Measurements from ENCODE around the gene TEX51.

Gene TEX51

DNA sequence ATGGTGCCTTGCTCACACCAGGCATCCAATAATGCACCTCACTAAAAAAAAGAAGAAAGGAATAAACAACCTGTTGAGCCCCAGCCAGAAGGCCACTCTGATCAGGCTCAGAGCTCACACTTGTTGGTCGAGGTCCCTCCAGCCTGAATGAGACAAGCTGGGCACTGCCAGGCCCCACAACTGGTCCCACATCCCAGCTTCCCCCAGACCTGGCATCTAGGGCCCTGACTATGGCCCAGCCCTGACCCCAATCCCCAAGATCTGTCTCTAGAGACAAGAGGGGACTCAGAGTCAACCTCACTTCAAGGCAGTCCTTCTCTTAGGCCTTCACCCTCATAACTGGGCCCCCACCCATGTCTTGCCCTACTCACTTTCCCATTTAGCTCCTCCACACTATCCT, 22.4 kb downstream of the TEX51 start:
- DNase-seq (ENCODE audit: low read depth in 1 of 2, low spot score in 1 of 2): no peak
- no peaks in the 10 kb centered on the region for H3K27me3 ChIP-seq (ENCODE audit: insufficient read depth, poor library complexity, severe bottlenecking)
- TF ChIP-seq, protein P1, sequence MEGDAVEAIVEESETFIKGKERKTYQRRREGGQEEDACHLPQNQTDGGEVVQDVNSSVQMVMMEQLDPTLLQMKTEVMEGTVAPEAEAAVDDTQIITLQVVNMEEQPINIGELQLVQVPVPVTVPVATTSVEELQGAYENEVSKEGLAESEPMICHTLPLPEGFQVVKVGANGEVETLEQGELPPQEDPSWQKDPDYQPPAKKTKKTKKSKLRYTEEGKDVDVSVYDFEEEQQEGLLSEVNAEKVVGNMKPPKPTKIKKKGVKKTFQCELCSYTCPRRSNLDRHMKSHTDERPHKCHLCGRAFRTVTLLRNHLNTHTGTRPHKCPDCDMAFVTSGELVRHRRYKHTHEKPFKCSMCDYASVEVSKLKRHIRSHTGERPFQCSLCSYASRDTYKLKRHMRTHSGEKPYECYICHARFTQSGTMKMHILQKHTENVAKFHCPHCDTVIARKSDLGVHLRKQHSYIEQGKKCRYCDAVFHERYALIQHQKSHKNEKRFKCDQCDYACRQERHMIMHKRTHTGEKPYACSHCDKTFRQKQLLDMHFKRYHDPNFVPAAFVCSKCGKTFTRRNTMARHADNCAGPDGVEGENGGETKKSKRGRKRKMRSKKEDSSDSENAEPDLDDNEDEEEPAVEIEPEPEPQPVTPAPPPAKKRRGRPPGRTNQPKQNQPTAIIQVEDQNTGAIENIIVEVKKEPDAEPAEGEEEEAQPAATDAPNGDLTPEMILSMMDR (IDR thresholded peaks at IDR 0.05; ENCODE audit: insufficient read depth, low read length): no peak
- TF ChIP-seq GABPA (IDR thresholded peaks at IDR 0.05; ENCODE audit: low read depth) (no peak), POLR2AphosphoS5 (IDR thresholded peaks at IDR 0.05; ENCODE audit: low read depth) (no peak)
- TF ChIP-seq, protein P2, sequence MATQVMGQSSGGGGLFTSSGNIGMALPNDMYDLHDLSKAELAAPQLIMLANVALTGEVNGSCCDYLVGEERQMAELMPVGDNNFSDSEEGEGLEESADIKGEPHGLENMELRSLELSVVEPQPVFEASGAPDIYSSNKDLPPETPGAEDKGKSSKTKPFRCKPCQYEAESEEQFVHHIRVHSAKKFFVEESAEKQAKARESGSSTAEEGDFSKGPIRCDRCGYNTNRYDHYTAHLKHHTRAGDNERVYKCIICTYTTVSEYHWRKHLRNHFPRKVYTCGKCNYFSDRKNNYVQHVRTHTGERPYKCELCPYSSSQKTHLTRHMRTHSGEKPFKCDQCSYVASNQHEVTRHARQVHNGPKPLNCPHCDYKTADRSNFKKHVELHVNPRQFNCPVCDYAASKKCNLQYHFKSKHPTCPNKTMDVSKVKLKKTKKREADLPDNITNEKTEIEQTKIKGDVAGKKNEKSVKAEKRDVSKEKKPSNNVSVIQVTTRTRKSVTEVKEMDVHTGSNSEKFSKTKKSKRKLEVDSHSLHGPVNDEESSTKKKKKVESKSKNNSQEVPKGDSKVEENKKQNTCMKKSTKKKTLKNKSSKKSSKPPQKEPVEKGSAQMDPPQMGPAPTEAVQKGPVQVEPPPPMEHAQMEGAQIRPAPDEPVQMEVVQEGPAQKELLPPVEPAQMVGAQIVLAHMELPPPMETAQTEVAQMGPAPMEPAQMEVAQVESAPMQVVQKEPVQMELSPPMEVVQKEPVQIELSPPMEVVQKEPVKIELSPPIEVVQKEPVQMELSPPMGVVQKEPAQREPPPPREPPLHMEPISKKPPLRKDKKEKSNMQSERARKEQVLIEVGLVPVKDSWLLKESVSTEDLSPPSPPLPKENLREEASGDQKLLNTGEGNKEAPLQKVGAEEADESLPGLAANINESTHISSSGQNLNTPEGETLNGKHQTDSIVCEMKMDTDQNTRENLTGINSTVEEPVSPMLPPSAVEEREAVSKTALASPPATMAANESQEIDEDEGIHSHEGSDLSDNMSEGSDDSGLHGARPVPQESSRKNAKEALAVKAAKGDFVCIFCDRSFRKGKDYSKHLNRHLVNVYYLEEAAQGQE (IDR thresholded peaks at IDR 0.05; ENCODE audit: insufficient replicate concordance, low read depth): no peak
- H3K27ac ChIP-seq (replicated peaks): no peak overlapping the region
- H3K4me3 ChIP-seq (replicated peaks; ENCODE audit: insufficient read depth, low read length): no peak overlapping the region

DNA sequence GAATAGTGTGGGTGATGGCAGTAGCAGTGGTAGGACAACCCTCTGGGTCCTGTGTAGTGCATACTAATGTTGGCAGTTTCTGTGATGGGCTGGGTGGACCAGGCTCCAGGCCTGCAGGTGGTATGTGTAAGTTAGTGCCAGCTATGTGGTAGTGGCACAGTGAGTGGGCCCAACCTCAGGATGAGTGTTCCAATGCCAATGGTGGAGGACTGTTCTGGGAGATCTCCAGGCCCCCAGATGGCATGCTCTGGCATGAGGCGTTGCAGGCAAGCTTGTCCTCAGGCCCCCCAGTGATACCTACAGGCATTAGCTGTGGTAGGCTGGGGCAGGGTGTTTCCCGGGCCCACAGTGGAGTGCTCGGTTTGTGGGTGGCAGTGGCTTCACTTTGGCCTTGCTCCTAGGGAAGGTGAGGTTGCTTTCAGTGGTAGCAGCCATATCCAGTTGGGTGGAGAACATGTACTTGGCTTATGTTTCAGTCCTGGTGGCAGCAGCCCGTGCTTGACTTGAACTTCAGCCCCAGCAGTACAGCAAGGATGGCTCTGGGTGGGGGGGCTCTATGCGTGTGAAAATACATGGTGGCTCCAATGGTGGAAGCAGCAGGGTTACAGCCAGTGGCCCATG, 32.4 kb downstream of the TEX51 start:
- no peak overlapping the region for H3K4me3 ChIP-seq (replicated peaks; ENCODE audit: insufficient read depth, low read length)
- DNase-seq (ENCODE audit: low read depth in 1 of 2, low spot score in 1 of 2): no peak
- H3K27ac ChIP-seq (replicated peaks): no peak overlapping the region
- H3K27me3 ChIP-seq (ENCODE audit: insufficient read depth, poor library complexity, severe bottlenecking): peaks cover 5% of the 10 kb centered on the region
- TF ChIP-seq SPI1 (IDR thresholded peaks at IDR 0.05; ENCODE audit: borderline replicate concordance, low read depth): no peak
- no peak for TF ChIP-seq POLR2AphosphoS5 (IDR thresholded peaks at IDR 0.05; ENCODE audit: low read depth)
- no peak for TF ChIP-seq GABPA (IDR thresholded peaks at IDR 0.05; ENCODE audit: low read depth)
- TF ChIP-seq, protein P2 (IDR thresholded peaks at IDR 0.05; ENCODE audit: insufficient replicate concordance, low read depth): no peak
- TF ChIP-seq, protein P1 (IDR thresholded peaks at IDR 0.05; ENCODE audit: insufficient read depth, low read length): no peak

DNA sequence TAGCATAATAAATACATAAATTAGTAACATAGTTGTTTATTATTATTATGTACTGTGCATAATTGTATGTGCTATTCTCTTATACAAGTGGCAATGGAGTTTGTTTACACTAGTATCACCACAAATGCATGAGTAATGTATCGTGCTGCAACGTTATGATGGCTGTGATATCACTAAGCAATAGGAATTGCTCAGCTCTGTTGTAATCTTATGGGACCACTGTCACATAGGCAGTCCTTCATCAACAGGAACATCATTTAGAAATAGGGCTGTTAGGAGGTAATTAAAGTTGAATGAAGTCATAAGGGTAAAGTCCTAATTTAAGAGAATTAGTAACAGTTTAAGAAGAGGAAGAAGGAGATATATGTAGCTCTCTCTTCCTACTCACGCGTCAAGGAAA, 33.8 kb downstream of the TEX51 start:
- Histone ChIP-seq H3K27me3 (ENCODE audit: insufficient read depth, poor library complexity, severe bottlenecking) (peaks cover 5% of the 10 kb centered on the region), H3K27ac (replicated peaks) (no peak overlapping the region), H3K4me3 (replicated peaks; ENCODE audit: insufficient read depth, low read length) (no peak overlapping the region)
- TF ChIP-seq, protein P1 (IDR thresholded peaks at IDR 0.05; ENCODE audit: insufficient read depth, low read length): no peak
- TF ChIP-seq, protein P2 (IDR thresholded peaks at IDR 0.05; ENCODE audit: insufficient replicate concordance, low read depth): no peak
- no peak for TF ChIP-seq SPI1 (IDR thresholded peaks at IDR 0.05; ENCODE audit: borderline replicate concordance, low read depth)
- TF ChIP-seq GABPA (IDR thresholded peaks at IDR 0.05; ENCODE audit: low read depth): no peak
- no peak for TF ChIP-seq POLR2AphosphoS5 (IDR thresholded peaks at IDR 0.05; ENCODE audit: low read depth)
- DNase-seq (ENCODE audit: low read depth in 1 of 2, low spot score in 1 of 2): no peak

All from HL-60 (cell line).